Measurements from ENCODE around the gene TSC22D2.

TSC22D2 gene

GRCh38 chr3:150384296-150385212, 23.5 kb upstream of the TSC22D2 start:
- no peak for DNase-seq (ENCODE audit: low read depth in 2 of 2, low spot score in 1 of 2)

- no peak for DNase-seq (ENCODE audit: low read depth in 2 of 2, low spot score in 1 of 2)
Measured at GRCh38 chr3:150385296-150386242, 22.5 kb upstream of the TSC22D2 start.

- no peak for DNase-seq (ENCODE audit: low read depth in 2 of 2, low spot score in 1 of 2)
Measured at GRCh38 chr3:150388498-150389418, 19.3 kb upstream of the TSC22D2 start.

GRCh38 chr3:150390087-150390486, 18.0 kb upstream of the TSC22D2 start:
- DNase-seq (ENCODE audit: low read depth in 2 of 2, low spot score in 1 of 2), result no peak

GRCh38 chr3:150391161-150391560, 16.9 kb upstream of the TSC22D2 start:
- no peak for DNase-seq (ENCODE audit: low read depth in 2 of 2, low spot score in 1 of 2)

GRCh38 chr3:150393745-150394144, 14.4 kb upstream of the TSC22D2 start:
- DNase-seq (ENCODE audit: low read depth in 2 of 2, low spot score in 1 of 2), result no peak

- DNase-seq (ENCODE audit: low read depth in 2 of 2, low spot score in 1 of 2), result no peak
Measured at GRCh38 chr3:150394606-150395005, 13.5 kb upstream of the TSC22D2 start.

- DNase-seq (ENCODE audit: low read depth in 2 of 2, low spot score in 1 of 2), result no peak
Measured at GRCh38 chr3:150396491-150396890, 11.6 kb upstream of the TSC22D2 start.

GRCh38 chr3:150396956-150397550, 11.0 kb upstream of the TSC22D2 start:
- no peak for DNase-seq (ENCODE audit: low read depth in 2 of 2, low spot score in 1 of 2)

GRCh38 chr3:150399060-150399459, 9.0 kb upstream of the TSC22D2 start:
- DNase-seq (ENCODE audit: low read depth in 2 of 2, low spot score in 1 of 2), result no peak

- no peak for DNase-seq (ENCODE audit: low read depth in 2 of 2, low spot score in 1 of 2)
Measured at GRCh38 chr3:150401285-150401684, 6.8 kb upstream of the TSC22D2 start.

GRCh38 chr3:150402217-150402616, 5.9 kb upstream of the TSC22D2 start:
- no peak for DNase-seq (ENCODE audit: low read depth in 2 of 2, low spot score in 1 of 2)

GRCh38 chr3:150404023-150404422, 4.1 kb upstream of the TSC22D2 start:
- no peak for DNase-seq (ENCODE audit: low read depth in 2 of 2, low spot score in 1 of 2)

- no peak for DNase-seq (ENCODE audit: low read depth in 2 of 2, low spot score in 1 of 2)
Measured at GRCh38 chr3:150407051-150407807, 869 bp upstream of the TSC22D2 start.

GRCh38 chr3:150407808-150408220, 284 bp upstream of the TSC22D2 start:
- DNase-seq (ENCODE audit: low read depth in 2 of 2, low spot score in 1 of 2), result no peak

- no peak for DNase-seq (ENCODE audit: low read depth in 2 of 2, low spot score in 1 of 2)
Measured at GRCh38 chr3:150409125-150409511, 1.0 kb downstream of the TSC22D2 start.

GRCh38 chr3:150409512-150410310, 1.6 kb downstream of the TSC22D2 start:
- peak in 1 of 2 donors; percentile 46 for DNase-seq (ENCODE audit: low read depth in 2 of 2, low spot score in 1 of 2)

- DNase-seq (ENCODE audit: low read depth in 2 of 2, low spot score in 1 of 2), result no peak
Measured at GRCh38 chr3:150410311-150411105, 2.4 kb downstream of the TSC22D2 start.
